T-helper 17 cell (primary cell): ENCODE measurements around the gene NMUR2. TPM values are rescaled to one million over a fixed set of nuclear protein-coding genes. Genes with fewer than 3 reads are reported as not detected.

ENCODE experiments used
- ATAC-seq: fragments of 150-1000 bp; cut with Tn5 transposase; 2 replicates; pipeline ENCODE4 v1.10.0; 2021; ENCODE audit warnings: mild to moderate bottlenecking, moderate library complexity
- DNase-seq, 3 donors: peaks; one replicate each; pipeline versions ENCODE4 v3.0.0 to v3.0.0-alpha.2; 2020 to 2021
- H3K9me3 ChIP-seq: one replicate; pipeline ENCODE4 v1.7.0; 2013; ENCODE audit warnings: low read length, mild to moderate bottlenecking; ENCODE audit not compliant: control insufficient read depth, poor library complexity, severe bottlenecking
- H3K27ac Mint-ChIP-seq: one replicate; pipeline ENCODE4 v1.8.0; 2022; ENCODE audit warnings: mild to moderate bottlenecking, moderate library complexity, mixed read lengths
- H3K27me3 Mint-ChIP-seq: one replicate; pipeline ENCODE4 v1.8.0; 2022; ENCODE audit warnings: mixed read lengths
- H3K36me3 Mint-ChIP-seq: one replicate; pipeline ENCODE4 v1.8.0; 2022; ENCODE audit warnings: low read depth, mixed read lengths
- H3K4me1 Mint-ChIP-seq: one replicate; pipeline ENCODE4 v1.8.0; 2022; ENCODE audit warnings: mild to moderate bottlenecking, mixed read lengths
- H3K4me3 Mint-ChIP-seq: one replicate; pipeline ENCODE4 v1.8.0; 2022; ENCODE audit warnings: mild to moderate bottlenecking, moderate library complexity, mixed read lengths
- total RNA-seq, 4 donors: library from RNA in 2 of 4; stranded (reverse) in 2 of 4; gene quantifications; one replicate each; pipeline ENCODE4 v1.2.3 and lab custom pipeline; 2022 to 2026

The NMUR2 gene
- total RNA-seq, 2 donors from 2014 or later, result not detected

DNA sequence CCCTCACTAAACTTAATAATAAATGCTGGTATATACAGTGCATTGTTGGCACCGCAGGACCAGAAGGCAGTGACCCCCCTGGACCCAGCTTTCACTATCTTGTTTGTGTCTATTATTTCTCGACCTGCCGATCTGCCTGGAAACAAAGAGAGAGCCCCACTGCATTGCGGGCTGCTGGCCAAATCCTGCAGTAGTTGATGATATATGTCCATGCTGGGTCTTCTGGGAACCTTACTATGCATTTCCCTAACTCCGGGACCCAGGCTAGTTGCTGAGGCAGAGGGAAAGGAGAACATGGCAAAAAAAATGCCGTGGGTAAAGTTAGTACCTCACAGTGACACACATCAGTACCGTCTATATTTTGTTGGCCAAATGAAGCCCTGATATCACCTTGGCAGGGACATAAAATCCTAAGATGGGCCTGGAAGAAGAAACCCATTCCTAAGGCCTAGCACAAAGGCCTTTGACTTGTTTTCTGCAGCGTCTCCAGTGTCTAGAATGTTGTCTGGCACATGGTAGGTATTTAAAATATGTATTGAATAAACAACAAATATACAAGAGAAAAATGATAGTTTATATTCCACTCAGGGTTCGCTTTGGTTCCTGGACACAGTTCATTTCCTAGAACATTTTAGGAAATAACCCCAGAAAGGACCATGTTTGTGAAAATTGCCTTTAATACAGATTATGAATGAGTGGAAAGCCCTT is 46.1 kb downstream of the NMUR2 start:
- H3K36me3 Mint-ChIP-seq, result no peaks in the 10 kb centered on the region
- no peaks in the 10 kb centered on the region for H3K4me1 Mint-ChIP-seq
- H3K27me3 Mint-ChIP-seq, result peaks cover 49% of the 10 kb centered on the region
- DNase-seq (no peak), ATAC-seq (no peak)
- no peak overlapping the region for H3K27ac Mint-ChIP-seq
- no peak overlapping the region for H3K4me3 Mint-ChIP-seq
- H3K9me3 ChIP-seq, result no peaks in the 10 kb centered on the region

DNA sequence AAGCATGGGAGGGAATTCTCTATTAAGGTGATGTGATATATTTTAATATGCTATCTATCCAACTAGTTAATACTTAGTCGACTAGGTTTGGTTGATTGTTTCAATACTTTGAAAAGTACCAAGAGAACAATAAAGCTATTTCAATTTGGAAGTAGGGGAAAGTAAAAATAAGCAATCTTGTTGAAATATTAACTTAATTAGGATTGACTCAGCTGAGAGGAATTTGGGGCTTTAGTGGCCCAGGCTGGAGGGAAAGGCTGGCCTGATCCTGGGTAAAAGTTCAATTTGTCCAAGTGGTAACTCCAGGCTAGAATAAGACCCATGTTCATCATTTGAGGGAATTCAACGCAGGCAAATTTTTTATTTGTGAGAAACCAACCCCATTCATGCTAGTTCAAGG is 48.6 kb downstream of the NMUR2 start:
- H3K36me3 Mint-ChIP-seq, result no peaks in the 10 kb centered on the region
- H3K4me3 Mint-ChIP-seq, result no peak overlapping the region
- no peak overlapping the region for H3K27ac Mint-ChIP-seq
- peaks cover 49% of the 10 kb centered on the region for H3K27me3 Mint-ChIP-seq
- DNase-seq (no peak), ATAC-seq (no peak)
- no peaks in the 10 kb centered on the region for H3K4me1 Mint-ChIP-seq
- H3K9me3 ChIP-seq, result no peaks in the 10 kb centered on the region

DNA sequence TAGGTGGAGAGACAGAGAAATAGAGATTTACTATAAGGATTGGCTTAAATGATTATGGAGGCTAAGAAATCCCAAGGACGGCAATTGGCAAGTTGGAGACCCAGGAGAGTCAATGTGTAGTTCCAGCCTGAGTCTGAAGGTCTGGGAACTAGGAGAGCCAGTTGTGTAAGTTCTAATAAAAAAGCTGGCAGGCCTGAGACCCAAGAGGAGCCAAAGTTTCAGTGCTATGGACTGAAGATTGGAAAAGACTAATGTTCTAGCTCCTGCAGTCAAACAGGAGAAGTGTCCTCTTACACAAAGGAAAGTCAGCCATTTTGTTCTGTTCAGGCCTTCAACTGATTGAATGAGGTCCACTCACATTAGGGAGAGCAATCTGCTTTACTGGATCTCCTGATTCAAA is 50.0 kb downstream of the NMUR2 start:
- no peaks in the 10 kb centered on the region for H3K9me3 ChIP-seq
- no peak for ATAC-seq
- H3K4me3 Mint-ChIP-seq, result no peak overlapping the region
- peaks cover 39% of the 10 kb centered on the region for H3K27me3 Mint-ChIP-seq
- no peaks in the 10 kb centered on the region for H3K36me3 Mint-ChIP-seq
- H3K4me1 Mint-ChIP-seq, result no peaks in the 10 kb centered on the region
- no peak overlapping the region for H3K27ac Mint-ChIP-seq
- DNase-seq, result no peak

DNA sequence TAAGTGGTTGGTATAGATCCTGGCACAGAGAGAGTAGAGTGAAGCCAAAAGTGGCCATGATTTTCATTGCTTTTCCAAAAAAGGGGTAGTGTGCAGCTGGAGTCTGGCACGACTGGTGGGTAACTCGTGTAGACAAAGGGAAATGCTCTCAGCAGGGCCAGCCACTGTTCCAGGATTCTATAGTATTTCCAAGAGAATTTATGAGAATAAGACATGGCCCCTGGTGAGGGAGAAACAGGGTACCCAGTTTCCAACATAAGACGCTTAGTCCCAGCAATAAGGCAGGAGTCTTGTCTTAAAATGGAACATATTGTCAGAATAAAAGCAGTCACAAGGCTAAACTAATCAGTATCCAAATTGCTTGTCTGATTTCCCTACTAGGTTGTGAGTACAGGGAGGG is 52.1 kb downstream of the NMUR2 start:
- no peak for ATAC-seq
- no peak for DNase-seq
- H3K27me3 Mint-ChIP-seq, result peaks cover 36% of the 10 kb centered on the region
- no peak overlapping the region for H3K4me3 Mint-ChIP-seq
- no peak overlapping the region for H3K27ac Mint-ChIP-seq
- H3K9me3 ChIP-seq, result no peaks in the 10 kb centered on the region
- H3K36me3 Mint-ChIP-seq, result no peaks in the 10 kb centered on the region
- no peaks in the 10 kb centered on the region for H3K4me1 Mint-ChIP-seq

DNA sequence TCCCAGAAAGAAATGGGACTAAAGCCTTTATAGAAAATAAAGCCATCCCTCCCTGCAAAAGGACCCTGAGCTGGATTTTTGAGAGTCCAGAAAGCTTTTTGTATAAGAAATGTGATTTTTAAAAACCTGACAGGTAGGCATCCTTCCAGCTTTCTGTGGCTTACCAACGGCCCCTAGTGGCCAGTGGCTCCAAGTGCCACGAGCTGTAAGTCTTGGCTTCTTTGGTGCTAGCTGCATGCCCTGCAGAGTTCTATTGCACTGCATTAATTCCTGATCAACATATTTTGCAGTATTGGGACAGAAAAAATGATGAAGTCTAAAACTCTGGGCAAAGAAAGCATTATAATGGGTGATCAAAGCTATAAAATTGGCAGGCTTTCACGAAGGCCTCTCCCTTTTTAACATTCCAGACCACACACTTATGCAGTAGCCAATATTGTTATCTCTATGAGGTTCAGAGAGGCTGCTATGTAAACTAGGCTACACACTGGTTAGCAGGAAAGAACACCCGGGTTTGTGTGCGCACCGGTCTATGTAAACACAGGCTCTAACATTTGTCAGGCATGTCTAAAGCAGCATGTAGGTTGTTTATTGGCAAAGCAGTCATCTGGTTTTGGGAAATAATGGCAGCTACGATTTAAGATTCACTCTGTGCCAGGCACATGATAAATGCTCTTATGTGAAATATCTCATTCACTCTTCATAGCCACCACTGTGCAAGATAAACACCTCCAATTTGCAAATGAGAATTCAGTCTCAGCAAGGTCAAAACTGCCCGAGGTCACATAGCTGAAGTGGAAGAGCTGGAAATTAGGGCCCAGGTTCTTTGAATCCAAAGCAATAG is 55.2 kb downstream of the NMUR2 start:
- H3K9me3 ChIP-seq, result no peaks in the 10 kb centered on the region
- DNase-seq (peak in 1 of 3 donors; percentile 21), ATAC-seq (no peak)
- Mint-ChIP-seq H3K4me1 (no peaks in the 10 kb centered on the region), H3K36me3 (peaks cover 3% of the 10 kb centered on the region), H3K27ac (no peak overlapping the region), H3K4me3 (no peak overlapping the region), H3K27me3 (peaks cover 28% of the 10 kb centered on the region)
